ENCODE measurements around the gene TRIM13. TPM values are rescaled to one million over a fixed set of nuclear protein-coding genes. Genes with fewer than 3 reads are reported as not detected.
"Not testable (repeated sequence)": the region's sequence is repeated elsewhere in the genome, so short reads cannot be mapped to it uniquely, and the experiment has no call there.

TRIM13 gene
- total and polyA plus RNA-seq, 12 donors: 13.7 to 28.7 (median 21.0) TPM

DNA sequence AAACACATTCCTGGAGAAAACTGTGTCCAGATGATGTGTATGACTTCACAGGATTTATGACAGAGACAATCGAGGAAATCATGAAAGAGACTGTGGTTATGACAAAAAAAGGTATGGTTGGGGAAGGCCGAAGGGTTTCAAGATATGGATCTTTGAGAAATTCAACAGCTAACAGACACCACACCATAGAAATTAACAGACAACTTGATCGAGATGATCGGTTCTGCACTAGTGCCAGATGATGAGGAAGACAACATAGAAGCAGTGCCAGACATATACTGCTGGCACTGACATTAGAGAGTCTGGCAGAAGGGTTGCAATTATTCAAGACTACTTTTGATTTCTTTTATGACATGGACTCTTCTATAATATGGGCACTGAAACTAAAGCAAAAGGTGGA is 55.6 kb downstream of the TRIM13 start:
- Histone ChIP-seq H3K4me3 (no peak overlapping the region), H3K36me3 (replicated peaks in 1 of 2) (peaks cover 0 to 2% of the 10 kb centered on the region in 2 donors), H3K27ac (no peak overlapping the region), H3K4me1 (replicated peaks in 1 of 2) (peaks cover 0 to 6% of the 10 kb centered on the region in 2 donors), H3K27me3 (no peaks in the 10 kb centered on the region), H3K9me3 (replicated peaks in 1 of 3) (no peaks in the 10 kb centered on the region)
- WGBS, 4 donors: 86 to 96% (median 93%) methylated on average over 4 of the region's 4 CpGs
- TF ChIP-seq CTCF (IDR thresholded peaks at IDR 0.05) (no peak), POLR2A (IDR thresholded peaks at IDR 0.05) (no peak)
- intact Hi-C loops (cut with DNase I): no loop called here
- no peak for DNase-seq

DNA sequence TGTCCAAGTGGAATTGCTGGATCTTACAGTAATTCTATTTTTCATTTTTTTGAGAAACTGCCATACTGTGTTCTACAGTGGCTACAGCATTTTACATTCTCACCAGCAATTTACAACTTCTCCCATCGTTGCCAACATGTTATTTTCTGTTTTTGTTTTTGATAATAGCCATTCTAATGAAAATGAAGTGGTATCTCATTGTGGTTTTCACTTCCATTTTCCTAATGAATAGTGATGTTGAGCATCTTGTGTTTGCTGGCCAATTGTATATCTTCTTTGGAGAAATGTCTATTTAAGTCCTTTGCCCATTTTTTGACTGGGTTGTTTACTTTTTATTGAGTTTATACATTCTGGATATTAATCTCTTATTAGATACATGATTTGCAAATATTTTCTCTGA is 57.0 kb downstream of the TRIM13 start:
- Histone ChIP-seq H3K4me3 (no peak overlapping the region), H3K9me3 (replicated peaks in 1 of 3) (no peaks in the 10 kb centered on the region), H3K27me3 (no peaks in the 10 kb centered on the region), H3K4me1 (replicated peaks in 1 of 2) (peaks cover 0 to 6% of the 10 kb centered on the region in 2 donors), H3K36me3 (replicated peaks in 1 of 2) (peaks cover 0 to 2% of the 10 kb centered on the region in 2 donors), H3K27ac (no peak overlapping the region)
- WGBS, 4 donors: 76 to 93% (median 82%) methylated on average over 1 of the region's 1 CpG
- TF ChIP-seq CTCF (IDR thresholded peaks at IDR 0.05): no peak
- TF ChIP-seq POLR2A (IDR thresholded peaks at IDR 0.05): no peak
- intact Hi-C loops (cut with DNase I): no loop called here
- DNase-seq: no peak

- Histone ChIP-seq H3K4me3 (no peak overlapping the region), H3K36me3 (replicated peaks in 1 of 2) (peaks cover 0 to 2% of the 10 kb centered on the region in 2 donors), H3K27ac (no peak overlapping the region), H3K4me1 (replicated peaks in 1 of 2) (peaks cover 0 to 6% of the 10 kb centered on the region in 2 donors), H3K9me3 (replicated peaks in 1 of 3) (no peaks in the 10 kb centered on the region), H3K27me3 (no peaks in the 10 kb centered on the region)
- no peak for DNase-seq
- TF ChIP-seq CTCF (IDR thresholded peaks at IDR 0.05): no peak
- 67 to 88% (median 80%) methylated on average over 1 of the region's 1 CpG for WGBS, 4 donors
- intact Hi-C loops (cut with DNase I): no loop called here
Observed at GRCh38 chr13:50055454-50055853, 58.6 kb downstream of the TRIM13 start.

DNA sequence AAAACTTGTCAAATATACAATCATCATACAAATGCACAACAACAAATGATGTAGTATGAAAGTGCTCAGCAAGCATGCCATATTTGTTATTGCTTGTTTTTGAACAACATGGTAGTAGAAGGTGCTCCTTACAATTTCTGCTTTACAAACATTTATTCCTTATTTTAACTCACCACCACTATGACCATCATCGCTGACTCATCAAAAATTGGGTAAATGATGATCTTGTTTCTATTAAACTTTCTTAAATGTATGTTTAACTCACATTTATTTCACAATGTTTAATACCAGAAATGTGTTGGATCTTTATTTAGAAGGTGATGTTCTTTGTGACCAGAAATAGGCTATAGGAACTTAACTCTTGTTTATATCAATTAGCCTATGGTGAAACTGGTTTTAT is 63.9 kb downstream of the TRIM13 start:
- DNase-seq: no peak
- Histone ChIP-seq H3K4me3 (no peak overlapping the region), H3K27me3 (no peaks in the 10 kb centered on the region), H3K9me3 (replicated peaks in 1 of 3) (no peaks in the 10 kb centered on the region), H3K4me1 (replicated peaks in 1 of 2) (peaks cover 0 to 4% of the 10 kb centered on the region in 2 donors), H3K27ac (no peak overlapping the region), H3K36me3 (replicated peaks in 1 of 2) (no peaks in the 10 kb centered on the region)
- intact Hi-C loops (cut with DNase I): no loop called here
- TF ChIP-seq POLR2A (IDR thresholded peaks at IDR 0.05) (no peak), CTCF (IDR thresholded peaks at IDR 0.05) (no peak)
- WGBS, 4 donors: 96 to 100% (median 100%) methylated on average over 1 of the region's 1 CpG

DNA sequence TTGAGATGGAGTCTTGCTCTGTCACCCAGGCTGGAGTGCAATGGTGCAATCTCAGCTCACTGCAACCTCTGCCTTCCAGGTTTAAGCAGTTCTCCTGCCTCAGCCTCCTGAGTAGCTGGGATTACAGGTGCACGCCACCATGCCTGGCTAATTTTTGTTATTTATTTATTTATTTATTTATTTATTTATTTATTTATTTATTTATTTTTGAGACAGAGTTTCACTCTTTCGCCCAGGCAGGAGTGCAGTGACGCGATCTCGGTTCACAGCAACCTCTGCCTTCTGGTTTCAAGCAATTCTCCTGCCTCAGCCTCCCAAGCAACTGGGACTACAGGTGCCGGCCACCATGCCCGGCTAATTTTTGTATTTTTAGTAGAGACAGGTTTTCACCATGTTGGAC is 65.5 kb downstream of the TRIM13 start:
- WGBS, 4 donors: 97 to 99% (median 98%) methylated on average over 7 of the region's 7 CpGs
- H3K9me3 ChIP-seq (replicated peaks in 1 of 3); H3K27ac ChIP-seq; intact Hi-C loops (cut with DNase I); H3K4me1 ChIP-seq (replicated peaks in 1 of 2); H3K4me3 ChIP-seq; H3K36me3 ChIP-seq (replicated peaks in 1 of 2); H3K27me3 ChIP-seq; DNase-seq: not testable (repeated sequence)

Data from adrenal gland (tissue), 12 donors.